Activated T-cell treated with anti-CD3 and anti-CD28 coated beads, Interleukin-2, amount 50 U/mL, for 48 hours (primary cell): ENCODE measurements around the gene PIEZO1.
"Not testable (repeated sequence)": the region's sequence is repeated elsewhere in the genome, so short reads cannot be mapped to it uniquely, and the experiment has no call there.

Experiments used
- DNase-seq, 2 experiments: peaks; one replicate each; pipeline ENCODE4 v3.0.0-alpha.2; 2020

Gene PIEZO1

DNA sequence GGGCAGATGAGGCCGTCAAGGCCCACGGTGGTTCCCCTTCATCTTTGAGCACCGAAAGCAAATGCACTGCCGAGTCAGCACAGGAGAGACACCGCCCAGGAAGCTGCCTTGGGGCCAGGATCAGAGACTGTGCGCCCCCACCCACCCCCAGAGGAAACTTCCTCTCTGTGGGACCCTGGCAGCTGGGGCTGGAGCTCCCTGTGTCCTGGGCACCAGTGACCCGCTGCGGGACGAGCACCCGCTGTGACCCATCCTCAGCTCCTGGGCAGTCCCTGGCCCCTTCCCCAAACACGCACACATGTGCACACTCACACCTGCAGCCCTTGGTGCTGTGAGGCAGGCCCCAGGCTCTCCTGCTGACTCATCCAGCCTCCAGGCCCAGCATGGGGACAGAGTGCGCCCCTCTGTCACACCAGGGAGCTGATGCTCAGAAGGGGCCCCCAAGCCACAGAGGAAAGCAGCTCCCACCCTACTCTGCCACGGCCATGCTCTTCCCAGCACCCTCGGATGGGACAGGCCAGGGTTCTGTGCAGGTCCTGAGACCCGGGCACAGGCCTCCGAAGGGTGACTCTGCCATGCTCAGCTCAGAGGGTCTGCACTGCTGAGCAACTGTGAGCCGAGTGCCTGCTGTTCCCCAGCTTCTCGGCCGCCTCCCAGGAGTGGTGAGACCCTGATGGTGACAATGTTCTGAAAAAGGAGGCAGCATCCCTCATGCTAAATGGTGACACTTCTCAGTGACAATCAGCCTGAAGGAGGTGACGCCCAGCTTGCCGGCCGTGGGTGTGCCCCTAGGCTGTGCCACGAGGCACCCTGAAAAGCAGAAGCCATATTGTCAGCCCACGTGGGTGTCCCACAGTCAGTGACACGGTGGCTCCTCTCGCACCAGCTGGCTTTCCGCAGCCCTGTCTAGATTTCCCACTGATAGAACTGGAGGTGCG lies 3.6 kb downstream of the PIEZO1 start:
- peak; percentile 77 to 83 for DNase-seq

GRCh38 chr16:88780142-88781062 lies 4.6 kb downstream of the PIEZO1 start:
- no peak for DNase-seq

DNA sequence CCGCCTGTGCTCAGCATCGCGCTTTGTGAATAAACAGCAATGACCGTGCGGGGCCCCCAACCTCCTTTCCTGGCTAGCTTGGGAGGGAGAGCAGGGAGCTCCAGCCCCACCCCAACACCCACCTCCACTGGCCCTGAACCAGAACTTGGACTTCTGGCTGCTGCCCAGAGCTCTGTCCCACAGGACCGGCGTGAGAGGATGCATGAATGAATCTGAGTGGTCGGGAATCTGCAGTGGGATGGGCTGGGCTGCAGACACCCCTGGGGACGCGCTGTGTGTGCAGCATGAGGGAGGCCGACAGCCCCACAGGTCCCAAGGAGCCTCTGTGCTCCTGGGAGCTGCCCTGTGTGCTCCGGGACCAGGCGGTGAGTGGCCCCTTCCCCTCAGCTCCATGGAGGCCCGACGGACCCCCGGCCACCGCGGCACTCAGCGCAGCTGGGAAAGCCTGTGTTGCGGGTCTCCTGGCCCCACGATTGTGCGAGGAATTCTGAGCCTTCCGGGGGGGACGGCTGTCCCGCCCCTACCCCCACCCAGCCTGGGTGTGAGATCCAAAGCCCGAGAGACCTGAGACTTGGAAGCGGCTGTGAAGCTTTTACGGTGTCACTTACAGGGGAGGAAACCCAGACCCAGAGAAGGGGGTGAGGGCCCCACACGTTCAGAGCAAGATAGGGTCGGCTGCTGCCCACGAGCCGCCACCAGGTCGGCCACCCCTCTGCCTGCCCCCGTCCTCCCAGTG lies 5.4 kb downstream of the PIEZO1 start:
- DNase-seq, result no peak

DNA sequence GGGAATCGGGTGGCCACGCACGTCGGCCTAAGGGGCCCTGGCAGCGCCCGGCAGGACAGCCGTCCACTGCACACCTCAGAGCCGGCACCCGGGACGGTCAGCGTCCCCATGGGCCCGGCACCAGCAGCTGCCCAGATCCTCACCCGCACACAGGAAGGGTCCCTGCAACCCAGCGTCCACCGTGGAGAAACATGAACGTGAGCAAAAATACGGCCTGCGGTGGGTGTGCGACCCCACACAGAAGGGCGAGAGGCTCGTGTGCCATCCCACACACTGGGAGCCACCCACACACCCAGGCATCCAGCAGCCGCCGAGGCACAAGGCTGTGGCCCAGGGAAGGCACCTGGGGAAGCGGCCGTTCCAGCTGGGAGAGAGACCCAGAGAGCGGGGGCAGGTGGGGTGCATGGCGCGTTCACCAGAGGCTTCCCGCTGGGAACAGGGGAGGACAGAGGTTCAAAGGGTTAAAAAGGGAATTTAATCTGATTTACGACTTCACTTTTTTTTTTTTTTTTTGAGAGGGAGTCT lies 6.4 kb downstream of the PIEZO1 start:
- DNase-seq, result no peak

GRCh38 chr16:88778271-88778525 lies 6.8 kb downstream of the PIEZO1 start:
- no peak for DNase-seq

DNA sequence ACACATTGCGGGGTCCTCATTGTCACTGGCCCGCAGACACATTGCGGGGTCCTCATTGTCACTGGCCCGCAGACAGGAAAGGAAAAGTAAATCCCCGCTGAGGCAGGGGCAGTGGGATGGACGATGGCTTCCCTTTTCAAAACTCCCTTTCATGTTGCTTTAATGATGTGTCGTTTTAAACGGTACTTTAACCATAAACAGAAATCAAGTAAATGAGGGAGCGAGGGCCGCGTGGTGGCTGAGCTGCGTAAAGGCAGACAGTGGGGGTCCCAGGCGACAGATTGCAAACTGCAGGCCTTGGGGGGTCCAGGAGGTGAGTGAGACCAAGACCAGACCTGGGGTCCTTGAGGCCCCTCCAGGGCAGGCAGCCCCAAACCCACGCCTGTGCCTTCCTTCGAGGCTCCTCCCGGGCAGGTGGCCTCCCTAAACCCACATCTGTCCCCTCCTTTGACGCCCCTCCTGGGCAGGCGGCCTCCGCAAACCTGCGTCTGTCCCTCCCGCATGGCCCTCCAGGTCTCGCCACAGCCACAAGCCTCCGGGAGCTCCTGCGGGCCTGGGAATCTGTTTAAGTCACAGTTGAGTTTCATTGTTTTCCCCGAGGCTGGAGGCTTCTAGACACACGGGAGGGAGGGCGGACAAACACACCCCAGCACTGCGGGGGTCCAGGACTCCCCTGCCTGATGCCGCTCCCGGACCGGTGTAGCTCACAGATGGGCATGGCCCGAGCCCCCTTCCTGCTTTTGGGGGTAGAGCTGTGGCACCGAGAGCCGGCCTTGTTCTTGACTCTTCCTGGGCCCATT lies 7.3 kb downstream of the PIEZO1 start:
- DNase-seq, result no peak

DNA sequence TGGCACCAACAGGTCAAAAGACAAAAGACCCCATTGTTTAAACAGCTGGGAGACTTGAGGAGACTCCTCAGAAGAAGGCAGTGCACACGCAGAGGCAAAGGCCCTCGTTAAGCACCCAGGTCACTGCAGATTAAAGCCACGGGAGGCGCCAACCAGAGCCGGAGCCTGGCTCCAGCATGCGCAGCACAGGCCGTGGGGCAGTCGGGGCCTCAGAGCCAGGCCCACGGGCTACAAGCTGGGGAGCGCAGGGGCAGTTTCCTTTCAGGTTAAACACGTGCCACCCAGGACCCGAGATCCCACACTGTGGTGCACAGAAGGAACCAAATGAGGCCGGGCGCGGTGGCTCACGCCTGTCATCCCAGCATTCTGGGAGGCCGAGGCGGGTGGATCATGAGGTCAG lies 9.2 kb downstream of the PIEZO1 start:
- no peak for DNase-seq

DNA sequence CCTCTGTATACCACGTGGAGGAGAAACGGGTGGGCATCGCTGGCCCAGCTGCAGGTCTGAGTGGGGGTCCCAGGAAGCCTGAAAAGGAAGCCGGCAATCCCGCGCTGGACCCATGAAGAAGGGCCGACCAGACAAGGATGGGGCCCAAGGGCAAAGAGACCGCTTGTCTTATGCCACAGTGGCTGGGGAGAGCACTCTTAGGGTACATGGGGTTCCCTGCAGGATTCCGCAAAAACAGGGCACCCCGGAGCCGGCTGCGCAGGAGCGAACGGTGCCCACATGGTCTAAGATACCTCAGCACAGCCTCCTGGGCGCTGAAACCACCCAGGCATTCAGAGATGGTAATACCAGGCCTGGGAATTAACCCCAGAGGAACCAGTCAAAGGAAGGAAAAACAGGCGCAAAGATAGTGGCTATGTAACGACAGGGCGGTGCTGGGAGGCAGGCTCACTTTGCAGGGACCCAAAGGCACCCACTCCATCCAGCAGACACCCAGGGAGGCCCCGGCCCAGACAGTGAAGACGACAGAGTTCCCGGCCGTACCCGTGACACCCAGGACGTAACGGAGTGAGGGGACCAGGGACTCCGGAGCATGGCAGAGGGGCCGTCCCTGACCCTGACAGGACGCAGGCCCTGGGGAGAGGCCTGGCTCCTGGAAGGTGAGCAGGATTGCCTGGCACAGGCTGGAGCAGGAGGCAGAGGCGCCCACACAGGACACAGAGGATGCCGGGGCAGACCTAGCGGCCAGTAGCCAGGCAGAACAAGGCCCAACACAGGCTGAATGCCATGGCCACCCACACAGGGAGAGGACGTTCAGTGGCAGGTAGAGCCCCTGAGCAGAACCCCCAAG lies 10.3 kb downstream of the PIEZO1 start:
- DNase-seq, result no peak

DNA sequence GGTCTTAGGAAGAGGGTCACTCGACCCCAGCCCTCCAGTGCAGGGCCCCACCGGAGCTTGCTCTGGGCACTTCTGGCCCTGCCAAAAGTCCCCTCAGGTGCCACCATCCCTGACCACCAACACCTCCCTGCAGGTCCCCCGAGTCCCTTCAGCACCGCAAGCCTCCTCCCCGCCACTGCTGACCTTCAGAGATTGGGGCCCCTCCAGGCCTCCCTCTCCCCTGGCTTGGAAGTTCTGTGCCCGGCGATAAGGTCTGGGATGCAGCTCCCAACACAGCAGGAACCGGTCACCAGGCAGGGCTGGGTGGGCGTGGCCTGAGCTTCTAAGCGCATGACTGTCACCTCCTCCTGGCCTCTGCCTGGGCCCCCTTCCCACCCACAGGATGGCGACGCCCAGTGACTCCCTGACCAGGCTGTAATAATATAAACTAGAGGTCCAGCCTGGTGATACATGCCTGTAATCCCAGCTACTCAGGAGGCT lies 11.2 kb downstream of the PIEZO1 start:
- no peak for DNase-seq

DNA sequence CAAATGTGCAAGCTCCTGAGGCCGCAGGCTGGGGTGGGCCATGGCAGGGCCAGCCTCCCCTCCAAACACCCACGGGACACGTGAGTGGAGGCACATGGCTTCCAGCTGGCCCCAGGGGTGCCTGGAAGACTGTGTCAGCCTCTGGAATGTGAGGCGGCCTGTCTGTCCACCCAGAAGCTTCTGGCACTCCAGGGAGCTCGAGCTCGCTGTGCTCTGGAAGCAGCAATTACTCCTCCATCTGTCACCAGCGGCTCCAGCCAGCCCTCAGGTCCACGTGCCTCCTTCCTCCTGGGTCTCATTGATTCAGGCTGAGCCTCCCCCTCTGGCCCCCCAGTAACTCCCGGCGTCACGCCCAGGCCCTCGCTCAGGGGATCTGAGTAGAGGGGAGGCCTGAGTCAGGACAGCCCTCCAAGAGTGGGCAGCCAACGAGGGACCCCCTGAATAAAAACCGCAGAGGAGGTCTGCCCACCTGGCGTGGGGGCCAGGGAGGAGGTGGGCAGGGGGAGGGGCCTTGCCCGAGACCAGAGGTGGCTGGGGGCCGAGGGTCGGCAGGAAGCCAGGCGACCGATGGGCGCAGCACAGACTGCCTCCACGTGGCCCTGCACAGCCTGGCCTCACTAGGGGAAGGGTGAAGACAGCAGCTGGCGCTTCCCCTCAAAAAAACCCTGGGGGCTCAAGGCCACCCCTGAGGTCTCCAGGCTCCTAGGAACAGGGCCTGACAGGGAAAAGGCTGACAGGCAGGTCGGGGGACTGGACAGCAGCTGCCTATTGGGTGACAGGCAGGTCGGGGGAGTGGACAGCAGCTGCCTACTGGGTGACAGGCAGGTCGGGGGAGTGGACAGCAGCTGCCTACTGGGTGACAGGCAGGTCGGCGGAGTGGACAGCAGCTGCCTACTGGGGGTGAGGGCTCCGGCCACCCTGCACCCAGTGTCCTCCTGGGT lies 11.9 kb downstream of the PIEZO1 start:
- DNase-seq, result no peak

DNA sequence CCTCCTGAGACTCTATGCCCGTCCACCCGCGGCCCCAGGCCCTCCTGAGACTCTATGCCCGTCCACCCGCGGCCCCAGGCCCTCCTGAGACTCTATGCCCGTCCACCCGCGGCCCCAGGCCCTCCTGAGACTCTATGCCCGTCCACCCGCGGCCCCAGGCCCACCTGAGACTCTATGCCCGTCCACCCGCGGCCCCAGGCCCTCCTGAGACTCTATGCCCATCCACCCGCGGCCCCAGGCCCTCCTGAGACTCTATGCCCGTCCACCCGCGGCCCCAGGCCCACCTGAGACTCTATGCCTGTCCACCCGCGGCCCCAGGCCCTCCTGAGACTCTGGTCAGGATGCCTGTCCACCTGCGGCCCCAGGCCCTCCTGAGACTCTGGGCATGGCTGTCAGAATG lies 13.2 kb downstream of the PIEZO1 start:
- not testable (repeated sequence) for DNase-seq

- DNase-seq, result no peak
These were observed 13.7 kb downstream of the PIEZO1 start for GRCh38 chr16:88771294-88771772.

- peak; percentile 51 to 59 for DNase-seq
These were observed 14.3 kb downstream of the PIEZO1 start for GRCh38 chr16:88770461-88771293.

DNA sequence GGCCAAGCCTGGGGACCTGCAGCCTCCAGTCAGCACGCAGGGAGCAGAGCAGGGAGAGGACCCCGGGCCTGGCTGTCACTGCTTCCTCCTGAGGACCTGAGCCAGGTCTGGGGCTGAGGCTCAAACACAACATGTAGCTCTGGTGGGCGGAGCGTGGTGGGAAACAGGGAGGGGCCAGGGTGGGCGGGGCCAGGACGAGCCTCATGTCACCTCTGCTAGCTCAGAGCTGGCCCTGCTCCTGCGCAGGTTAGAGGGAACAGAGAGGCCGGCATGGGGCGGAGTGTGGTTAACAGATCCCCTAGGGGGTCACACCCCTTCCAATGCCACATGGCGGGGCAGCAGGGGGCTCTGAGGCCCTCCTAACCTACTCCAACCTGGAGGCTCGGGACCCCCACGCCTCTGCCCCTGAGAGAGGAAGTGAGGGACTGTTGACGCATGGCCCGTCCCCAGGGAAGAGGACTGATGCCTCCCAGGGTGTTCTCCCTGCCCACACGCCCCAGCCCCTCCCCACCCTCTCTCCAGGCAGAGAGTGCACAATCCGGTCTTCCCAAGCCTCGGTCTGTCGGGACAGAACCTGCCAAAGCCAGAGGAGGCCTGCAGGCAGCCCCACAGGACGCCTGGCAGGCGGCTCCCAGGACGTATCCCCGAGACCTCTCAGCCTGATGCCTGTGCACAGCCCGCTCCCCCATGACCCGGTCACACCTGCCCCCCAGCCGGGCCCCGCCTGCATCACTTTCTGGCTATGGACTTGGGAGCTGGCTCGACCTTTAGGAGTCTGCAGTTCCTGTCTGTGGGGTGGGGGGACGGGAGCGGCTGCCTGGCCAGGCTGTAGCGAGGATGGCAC lies 15.2 kb downstream of the PIEZO1 start:
- DNase-seq, result peak; percentile 60 to 62

GRCh38 chr16:88768071-88768783 lies 16.8 kb downstream of the PIEZO1 start:
- DNase-seq, result no peak

- DNase-seq, result no peak
These were observed 17.4 kb downstream of the PIEZO1 start for GRCh38 chr16:88767546-88768070.

GRCh38 chr16:88766975-88767374 lies 18.0 kb downstream of the PIEZO1 start:
- DNase-seq, result no peak
